ENCODE results near the gene CCL14. TPM values are rescaled to one million over a fixed set of nuclear protein-coding genes. Genes with fewer than 3 reads are reported as not detected.

CCL14 gene
- total RNA-seq, 2 donors from 2014 or later: 6.0 to 9.9 TPM

GRCh38 chr17:35977509-35977908 lies 9.0 kb downstream of the CCL14 start:
- 81 to 92% methylated on average over 7 of the region's 7 CpGs for WGBS, 2 donors
- peaks cover 15% of the 10 kb centered on the region for H3K4me1 ChIP-seq
- intact Hi-C loops (cut with DNase I): loop anchor here (10.0 kb wide), 1 partner anchor 87 kb away; the partner anchor contains the start of gene CCL18

DNA sequence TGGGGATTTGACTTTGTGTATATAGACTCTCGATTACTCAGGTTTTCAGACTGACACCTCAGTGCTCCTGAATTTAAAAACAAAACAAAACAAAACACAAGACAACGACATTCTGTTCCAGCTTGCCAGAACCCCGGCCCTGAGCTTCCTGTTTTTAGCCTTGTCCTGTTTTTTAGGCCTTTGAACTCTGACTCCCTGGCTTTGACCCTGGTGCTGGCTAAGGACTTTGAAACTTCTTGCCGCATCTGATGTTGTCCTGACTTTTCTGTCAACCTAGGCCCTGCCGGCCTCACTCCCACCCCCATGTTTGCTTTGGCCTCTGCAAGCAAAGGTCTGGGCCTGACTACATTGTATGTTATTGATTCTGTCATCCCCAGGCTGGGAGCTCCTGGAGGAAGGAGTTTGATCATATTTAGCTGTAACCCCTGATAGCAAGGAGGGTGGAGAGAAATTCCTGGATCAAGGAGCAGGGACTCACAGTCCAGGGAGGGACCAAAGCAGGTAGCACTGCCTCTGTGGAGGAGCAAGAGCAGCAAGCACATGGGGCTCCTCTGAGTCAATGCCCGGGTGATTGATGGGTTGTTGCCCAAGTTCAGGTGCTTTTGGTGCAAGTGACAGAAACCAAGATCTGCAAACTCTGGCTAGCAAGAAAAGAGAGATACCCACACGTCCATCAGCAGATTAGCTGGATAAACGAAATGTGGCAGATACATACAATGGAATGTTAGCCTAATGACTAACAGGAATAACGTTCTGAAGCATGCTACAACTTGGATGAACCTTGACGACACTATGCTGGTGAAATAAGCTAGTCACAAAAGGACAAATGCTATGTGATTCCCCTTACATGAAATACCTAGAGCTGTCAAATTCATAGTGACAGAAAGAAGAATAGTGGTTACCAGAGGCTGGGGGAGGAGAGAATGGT lies 12.9 kb downstream of the CCL14 start:
- peaks cover 15% of the 10 kb centered on the region for H3K4me1 ChIP-seq
- no peaks in the 10 kb centered on the region for H3K36me3 ChIP-seq (replicated peaks in 1 of 2; ENCODE audit: insufficient read depth in 1 of 2, low read depth in 2 of 2)
- H3K27me3 ChIP-seq: no peaks in the 10 kb centered on the region
- intact Hi-C loops (cut with DNase I): loop anchor here (10.0 kb wide), 1 partner anchor 91 kb away; the partner anchor contains the start of gene CCL18
- TF ChIP-seq POLR2A (IDR thresholded peaks at IDR 0.05): no peak
- TF ChIP-seq, protein P1, sequence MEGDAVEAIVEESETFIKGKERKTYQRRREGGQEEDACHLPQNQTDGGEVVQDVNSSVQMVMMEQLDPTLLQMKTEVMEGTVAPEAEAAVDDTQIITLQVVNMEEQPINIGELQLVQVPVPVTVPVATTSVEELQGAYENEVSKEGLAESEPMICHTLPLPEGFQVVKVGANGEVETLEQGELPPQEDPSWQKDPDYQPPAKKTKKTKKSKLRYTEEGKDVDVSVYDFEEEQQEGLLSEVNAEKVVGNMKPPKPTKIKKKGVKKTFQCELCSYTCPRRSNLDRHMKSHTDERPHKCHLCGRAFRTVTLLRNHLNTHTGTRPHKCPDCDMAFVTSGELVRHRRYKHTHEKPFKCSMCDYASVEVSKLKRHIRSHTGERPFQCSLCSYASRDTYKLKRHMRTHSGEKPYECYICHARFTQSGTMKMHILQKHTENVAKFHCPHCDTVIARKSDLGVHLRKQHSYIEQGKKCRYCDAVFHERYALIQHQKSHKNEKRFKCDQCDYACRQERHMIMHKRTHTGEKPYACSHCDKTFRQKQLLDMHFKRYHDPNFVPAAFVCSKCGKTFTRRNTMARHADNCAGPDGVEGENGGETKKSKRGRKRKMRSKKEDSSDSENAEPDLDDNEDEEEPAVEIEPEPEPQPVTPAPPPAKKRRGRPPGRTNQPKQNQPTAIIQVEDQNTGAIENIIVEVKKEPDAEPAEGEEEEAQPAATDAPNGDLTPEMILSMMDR (IDR thresholded peaks at IDR 0.05): no peak
- no peak overlapping the region for H3K4me3 ChIP-seq
- no peaks in the 10 kb centered on the region for H3K9me3 ChIP-seq
- 36% methylated on average over 10 of the region's 10 CpGs for whole genome bisulfite sequencing, 2 donors
- ATAC-seq (peak; percentile 45), DNase-seq (peak; percentile 22 to 47 (median 36))
- H3K27ac ChIP-seq: peak overlapping the region in 2 of 4 donors; percentile 3 to 7

More at GRCh38 chr17:35977509-35977908, 9.0 kb downstream of the CCL14 start:
- no peak for DNase-seq
- H3K27me3 ChIP-seq: no peaks in the 10 kb centered on the region
- no peak for ATAC-seq
- H3K27ac ChIP-seq: no peak overlapping the region
- H3K36me3 ChIP-seq (replicated peaks in 1 of 2; ENCODE audit: insufficient read depth in 1 of 2, low read depth in 2 of 2): no peaks in the 10 kb centered on the region
- no peaks in the 10 kb centered on the region for H3K9me3 ChIP-seq
- H3K4me3 ChIP-seq: no peak overlapping the region
- TF ChIP-seq, protein P1 (IDR thresholded peaks at IDR 0.05): no peak
- no peak for TF ChIP-seq POLR2A (IDR thresholded peaks at IDR 0.05)

DNA sequence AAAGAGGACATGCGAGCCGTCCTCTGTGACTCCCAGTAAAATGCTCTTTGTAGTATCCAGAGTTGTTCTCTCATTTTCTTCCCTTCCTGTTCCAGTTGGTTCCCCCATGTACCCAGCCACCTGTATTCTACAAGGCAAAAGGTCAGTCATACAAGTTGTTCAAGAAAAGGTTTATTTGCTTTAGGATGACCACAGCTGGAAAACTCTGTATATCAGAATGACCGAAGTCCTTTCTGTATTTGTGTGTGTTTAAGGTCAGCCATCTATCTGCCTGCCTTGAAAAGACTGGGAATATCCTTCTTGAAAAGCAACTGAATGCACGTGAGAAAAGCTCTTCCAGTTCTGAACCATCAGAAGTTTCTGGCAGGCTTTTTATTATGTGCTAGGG lies 13.6 kb downstream of the CCL14 start:
- H3K4me3 ChIP-seq: no peak overlapping the region
- peaks cover 15% of the 10 kb centered on the region for H3K4me1 ChIP-seq
- intact Hi-C loops (cut with DNase I): loop anchor here (10.0 kb wide), 1 partner anchor 92 kb away; the partner anchor contains the start of gene CCL18
- no peak for TF ChIP-seq POLR2A (IDR thresholded peaks at IDR 0.05)
- TF ChIP-seq, protein P1 (IDR thresholded peaks at IDR 0.05): no peak
- WGBS, 2 donors: 63 to 70% methylated on average over 4 of the region's 4 CpGs
- H3K27me3 ChIP-seq: no peaks in the 10 kb centered on the region
- ATAC-seq: no peak
- H3K9me3 ChIP-seq: no peaks in the 10 kb centered on the region
- peak overlapping the region in 2 of 4 donors; percentile 3 to 7 for H3K27ac ChIP-seq
- H3K36me3 ChIP-seq (replicated peaks in 1 of 2; ENCODE audit: insufficient read depth in 1 of 2, low read depth in 2 of 2): no peaks in the 10 kb centered on the region
- no peak for DNase-seq

- intact Hi-C loops (cut with DNase I): loop anchor here (10.0 kb wide), 1 partner anchor 92 kb away; the partner anchor contains the start of gene CCL18
- Histone ChIP-seq H3K27me3 (no peaks in the 10 kb centered on the region), H3K36me3 (replicated peaks in 1 of 2; ENCODE audit: insufficient read depth in 1 of 2, low read depth in 2 of 2) (no peaks in the 10 kb centered on the region), H3K4me3 (no peak overlapping the region), H3K9me3 (no peaks in the 10 kb centered on the region), H3K4me1 (peaks cover 15% of the 10 kb centered on the region), H3K27ac (no peak overlapping the region)
- TF ChIP-seq POLR2A (IDR thresholded peaks at IDR 0.05): no peak
- TF ChIP-seq, protein P1 (IDR thresholded peaks at IDR 0.05): no peak
- ATAC-seq (no peak), DNase-seq (no peak)
- WGBS, 2 donors: 86 to 90% methylated on average over 6 of the region's 6 CpGs
Measured at GRCh38 chr17:35972535-35972934, 14.0 kb downstream of the CCL14 start.
